Spleen (tissue), 7 donors: Measurements from ENCODE around the gene NKD1.

Experiments
- CTCF ChIP-seq, 11 experiments: fragments of 200-600 bp in 7 of 11; fragments of 450-650 bp in 4 of 11; sonication (generic) in 4 of 11; IDR thresholded peaks in 8 of 11; conservative IDR thresholded peaks in 3 of 11; 1 replicate in 7 of 11; 2 replicates in 4 of 11; pipeline versions ENCODE4 v1.4.0 to v1.8.0; 2016 to 2021; ENCODE audit warnings: antibody characterized with exemption in 11 of 11, inconsistent platforms in 4 of 11, mild to moderate bottlenecking in 1 of 11
- POLR2AphosphoS5 ChIP-seq, 3 donors: sonication (generic); formaldehyde crosslinking; IDR thresholded peaks; one replicate each; pipeline ENCODE4 v1.5.1; 2017; ENCODE audit warnings: antibody characterized with exemption in 3 of 3
- donor health status: DM: no; HTN: no; CAD: no; lungs with moderate emphysema.
- donor health status: DM: no; HTN: no; CAD: no.
- donor health status: DM: no; HTN: no; CAD: no.

GRCh38 chr16:50622643-50623369 is 74.6 kb downstream of the NKD1 start:
- no peak for TF ChIP-seq CTCF (IDR thresholded peaks at IDR 0.05 in 8 of 11, conservative IDR thresholded peaks at IDR 0.05 in 3 of 11)
- no peak for TF ChIP-seq POLR2AphosphoS5 (IDR thresholded peaks at IDR 0.05)
